CD4-positive, alpha-beta T cell treated with Interleukin-15 for 1 hour (primary cell): ENCODE data around the gene BATF2.
"Not testable (repeated sequence)": the region's sequence is repeated elsewhere in the genome, so short reads cannot be mapped to it uniquely, and the experiment has no call there.

ENCODE experiments used
- DNase-seq: peaks from one replicate; pipeline ENCODE4 v3.0.0-alpha.2; 2020

Gene BATF2

GRCh38 chr11:64996710-64997380 lies at the start of gene BATF2:
TSS of gene BATF2 (minus strand) at chr11:64996971. CDS start at chr11:64996914, 57 bp downstream.
- peak; percentile 54 for DNase-seq

- DNase-seq: no peak
Measured at GRCh38 chr11:65045728-65046127, 49.0 kb upstream of the BATF2 start.

GRCh38 chr11:65045061-65045460 lies 48.3 kb upstream of the BATF2 start:
- no peak for DNase-seq

- DNase-seq: peak; percentile 45
Measured at GRCh38 chr11:65043881-65044501, 47.2 kb upstream of the BATF2 start.

GRCh38 chr11:65042891-65043290 lies 46.1 kb upstream of the BATF2 start:
- DNase-seq: no peak

- peak; percentile 90 for DNase-seq
Measured at GRCh38 chr11:65040847-65041622, 44.3 kb upstream of the BATF2 start, which contains the start of gene SAC3D1. TSS of gene SAC3D1 (plus strand) at chr11:65041210. CDS start at chr11:65041293, 83 bp downstream.

GRCh38 chr11:65040520-65040846 lies 43.7 kb upstream of the BATF2 start:
- DNase-seq: no peak

- no peak for DNase-seq
Measured at GRCh38 chr11:65036931-65037330, 40.2 kb upstream of the BATF2 start.

- DNase-seq: no peak
Measured at GRCh38 chr11:65035579-65035978, 38.8 kb upstream of the BATF2 start.

- no peak for DNase-seq
Measured at GRCh38 chr11:65034423-65034822, 37.7 kb upstream of the BATF2 start.

GRCh38 chr11:65032216-65032615 lies 35.4 kb upstream of the BATF2 start:
- DNase-seq: no peak

- peak; percentile 90 for DNase-seq
Measured at GRCh38 chr11:65027213-65028067, 30.7 kb upstream of the BATF2 start, which contains the start of gene SNX15. TSS of gene SNX15 (plus strand) at chr11:65027439. CDS start at chr11:65027538, 99 bp downstream.

GRCh38 chr11:65026810-65027209 lies 30.0 kb upstream of the BATF2 start:
- DNase-seq: no peak

- DNase-seq: not testable (repeated sequence)
Measured at GRCh38 chr11:65023502-65023901, 26.7 kb upstream of the BATF2 start.

- no peak for DNase-seq
Measured at GRCh38 chr11:65021509-65021908, 24.7 kb upstream of the BATF2 start.

GRCh38 chr11:65021003-65021402 lies 24.2 kb upstream of the BATF2 start:
- no peak for DNase-seq

GRCh38 chr11:65019824-65020223 lies 23.1 kb upstream of the BATF2 start:
- no peak for DNase-seq

- no peak for DNase-seq
Measured at GRCh38 chr11:65017937-65018336, 21.2 kb upstream of the BATF2 start.

- no peak for DNase-seq
Measured at GRCh38 chr11:65016705-65017104, 19.9 kb upstream of the BATF2 start.

GRCh38 chr11:65014726-65015227 lies 18.0 kb upstream of the BATF2 start:
- DNase-seq: no peak

- DNase-seq: peak; percentile 90
Measured at GRCh38 chr11:65013888-65014725, 17.3 kb upstream of the BATF2 start, which contains the start of gene ARL2. TSS of gene ARL2 (plus strand) at chr11:65014160. CDS start at chr11:65014208, 48 bp downstream.
